ENCODE results near the gene PREX1.

- TF ChIP-seq POLR2A (IDR thresholded peaks at IDR 0.05; ENCODE audit: low read depth, low read length) (no peak), POLR2AphosphoS5 (IDR thresholded peaks at IDR 0.05; ENCODE audit: insufficient read depth, low read depth, low read length) (no peak), CTCF (IDR thresholded peaks at IDR 0.05; ENCODE audit: extremely low read depth in 1 of 2, insufficient read depth in 1 of 2, low read depth in 1 of 2, low read length in 2 of 2) (no peak)
These were observed 159.3 kb downstream of the PREX1 start for GRCh38 chr20:48668451-48668946.
